ENCODE data around the gene CALHM2. TPM values are rescaled to one million over a fixed set of nuclear protein-coding genes. Genes with fewer than 3 reads are reported as not detected.

CALHM2 gene
- polyA plus RNA-seq, 1 of the 3 experiments (the other 2 are of a cell fraction), result 0.10 TPM

- TF ChIP-seq MAX (IDR thresholded peaks at IDR 0.05; ENCODE audit: low read depth) (peak; percentile 78), FOXJ3 (CRISPR knock-in tag; IDR thresholded peaks at IDR 0.05) (no peak), RFX5 (IDR thresholded peaks at IDR 0.05; ENCODE audit: low read length) (no peak), TAF1 (IDR thresholded peaks at IDR 0.05; ENCODE audit: borderline replicate concordance, low read depth, low read length) (no peak), SIN3A (IDR thresholded peaks at IDR 0.05; ENCODE audit: borderline replicate concordance, low read depth, low read length) (peak; percentile 37; the same call in 1 of the 2 replicates), IRF3 (IDR thresholded peaks at IDR 0.05; ENCODE audit: low read depth, low read length) (no peak), TEAD4 (IDR thresholded peaks at IDR 0.05; ENCODE audit: borderline replicate concordance, insufficient read depth) (0 out of 2 replicates have a peak, but pooled peaks have one; percentile 66), GATA2 (CRISPR knock-in tag; IDR thresholded peaks at IDR 0.05) (no peak), JUND (IDR thresholded peaks at IDR 0.05) (peak; percentile 90), POLR2AphosphoS5 (IDR thresholded peaks at IDR 0.05; ENCODE audit: low read depth, low read length) (peak; percentile 14; the same call in 1 of the 2 replicates)
These were observed 39.7 kb upstream of the CALHM2 start (continued) for GRCh38 chr10:103491729-103492364.

GRCh38 chr10:103490986-103491314 lies 38.8 kb upstream of the CALHM2 start:
- no peak overlapping the region for H2AFZ ChIP-seq (ENCODE audit: low read depth)
- no peaks in the 10 kb centered on the region for H3K79me2 ChIP-seq (ENCODE audit: insufficient read depth)
- H3K9me3 ChIP-seq, result no peaks in the 10 kb centered on the region
- WGBS (ENCODE audit: low lambda C conversion rate), result no CpG with 5 or more reads among the region's 1 CpG
- no peaks in the 10 kb centered on the region for H3K36me3 ChIP-seq (replicated peaks in 1 of 2; ENCODE audit: control insufficient read depth in 1 of 2, insufficient read depth in 2 of 2, low read length in 1 of 2)
- no peak overlapping the region for H3K4me2 ChIP-seq
- POLR2A ChIA-PET, result interaction anchor here (0.6 kb wide), 1 partner anchor 140 kb away, joined by 3 read pairs; no protein-coding TSS in a partner anchor
- H3K9me2 ChIP-seq, result no peaks in the 10 kb centered on the region
- no peaks in the 10 kb centered on the region for H4K20me1 ChIP-seq (ENCODE audit: insufficient read depth)
- H3K4me1 ChIP-seq (ENCODE audit: control insufficient read depth in 1 of 2, insufficient read depth in 2 of 2, low read depth in 1 of 2, low read length in 1 of 2), result peaks cover 0 to 32% of the 10 kb centered on the region in 2 experiments; a peak in 2 of 4 replicates
- CTCF ChIA-PET, result interaction anchor here (0.8 to 3.5 kb wide), 6 partner anchors 8 to 195 kb away, joined by 3 to 27 read pairs (median 10); no protein-coding TSS in a partner anchor
- DNase-seq, result no peak
- no peak overlapping the region for H3K27ac ChIP-seq (ENCODE audit: low read depth in 2 of 2, low read length in 1 of 2)
- no peak overlapping the region for H3K9ac ChIP-seq
- H3F3A ChIP-seq (replicated peaks; ENCODE audit: insufficient read depth), result peaks cover 9% of the 10 kb centered on the region
- TF ChIP-seq MEF2A (IDR thresholded peaks at IDR 0.05; ENCODE audit: borderline replicate concordance, low read depth) (no peak), EP300 (IDR thresholded peaks at IDR 0.05; ENCODE audit: borderline replicate concordance in 1 of 2, low read depth in 1 of 2, low read length in 1 of 2) (no peak), USF1 (IDR thresholded peaks at IDR 0.05; ENCODE audit: borderline replicate concordance, low read depth) (no peak), RFX5 (IDR thresholded peaks at IDR 0.05; ENCODE audit: low read length) (no peak), NFIC (IDR thresholded peaks at IDR 0.05; ENCODE audit: borderline replicate concordance) (no peak), EZH2phosphoT487 (IDR thresholded peaks at IDR 0.05; ENCODE audit: borderline replicate concordance, low read depth) (no peak), NRF1 (IDR thresholded peaks at IDR 0.05; ENCODE audit: low read depth, low read length) (no peak), GABPA (IDR thresholded peaks at IDR 0.05; ENCODE audit: low read depth) (no peak), TAF1 (IDR thresholded peaks at IDR 0.05; ENCODE audit: borderline replicate concordance, low read depth, low read length) (no peak), POLR2AphosphoS5 (IDR thresholded peaks at IDR 0.05; ENCODE audit: low read depth, low read length) (no peak), FOXJ3 (CRISPR knock-in tag; IDR thresholded peaks at IDR 0.05) (no peak), GATA2 (CRISPR knock-in tag; IDR thresholded peaks at IDR 0.05) (no peak)
- TF ChIP-seq, protein P1, sequence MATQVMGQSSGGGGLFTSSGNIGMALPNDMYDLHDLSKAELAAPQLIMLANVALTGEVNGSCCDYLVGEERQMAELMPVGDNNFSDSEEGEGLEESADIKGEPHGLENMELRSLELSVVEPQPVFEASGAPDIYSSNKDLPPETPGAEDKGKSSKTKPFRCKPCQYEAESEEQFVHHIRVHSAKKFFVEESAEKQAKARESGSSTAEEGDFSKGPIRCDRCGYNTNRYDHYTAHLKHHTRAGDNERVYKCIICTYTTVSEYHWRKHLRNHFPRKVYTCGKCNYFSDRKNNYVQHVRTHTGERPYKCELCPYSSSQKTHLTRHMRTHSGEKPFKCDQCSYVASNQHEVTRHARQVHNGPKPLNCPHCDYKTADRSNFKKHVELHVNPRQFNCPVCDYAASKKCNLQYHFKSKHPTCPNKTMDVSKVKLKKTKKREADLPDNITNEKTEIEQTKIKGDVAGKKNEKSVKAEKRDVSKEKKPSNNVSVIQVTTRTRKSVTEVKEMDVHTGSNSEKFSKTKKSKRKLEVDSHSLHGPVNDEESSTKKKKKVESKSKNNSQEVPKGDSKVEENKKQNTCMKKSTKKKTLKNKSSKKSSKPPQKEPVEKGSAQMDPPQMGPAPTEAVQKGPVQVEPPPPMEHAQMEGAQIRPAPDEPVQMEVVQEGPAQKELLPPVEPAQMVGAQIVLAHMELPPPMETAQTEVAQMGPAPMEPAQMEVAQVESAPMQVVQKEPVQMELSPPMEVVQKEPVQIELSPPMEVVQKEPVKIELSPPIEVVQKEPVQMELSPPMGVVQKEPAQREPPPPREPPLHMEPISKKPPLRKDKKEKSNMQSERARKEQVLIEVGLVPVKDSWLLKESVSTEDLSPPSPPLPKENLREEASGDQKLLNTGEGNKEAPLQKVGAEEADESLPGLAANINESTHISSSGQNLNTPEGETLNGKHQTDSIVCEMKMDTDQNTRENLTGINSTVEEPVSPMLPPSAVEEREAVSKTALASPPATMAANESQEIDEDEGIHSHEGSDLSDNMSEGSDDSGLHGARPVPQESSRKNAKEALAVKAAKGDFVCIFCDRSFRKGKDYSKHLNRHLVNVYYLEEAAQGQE (IDR thresholded peaks at IDR 0.05; ENCODE audit: low read depth, low read length), result no peak
- TF ChIP-seq, protein P2, sequence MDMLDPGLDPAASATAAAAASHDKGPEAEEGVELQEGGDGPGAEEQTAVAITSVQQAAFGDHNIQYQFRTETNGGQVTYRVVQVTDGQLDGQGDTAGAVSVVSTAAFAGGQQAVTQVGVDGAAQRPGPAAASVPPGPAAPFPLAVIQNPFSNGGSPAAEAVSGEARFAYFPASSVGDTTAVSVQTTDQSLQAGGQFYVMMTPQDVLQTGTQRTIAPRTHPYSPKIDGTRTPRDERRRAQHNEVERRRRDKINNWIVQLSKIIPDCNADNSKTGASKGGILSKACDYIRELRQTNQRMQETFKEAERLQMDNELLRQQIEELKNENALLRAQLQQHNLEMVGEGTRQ (IDR thresholded peaks at IDR 0.05; ENCODE audit: borderline replicate concordance, low read depth, low read length), result no peak
- H3K4me3 ChIP-seq (ENCODE audit: low read depth in 2 of 2, low read length in 1 of 2), result no peak overlapping the region
- H3K27me3 ChIP-seq (ENCODE audit: insufficient read depth), result peaks cover 24% of the 10 kb centered on the region
